Panc1 (cell line): Measurements from ENCODE around the gene ROCK2.

ENCODE experiments used
- TF ChIP-seq, protein P1 (sequence below): fragments of 450-650 bp; IDR thresholded peaks from 2 replicates; pipeline ENCODE4 v1.5.1; 2017; ENCODE audit warnings: mild to moderate bottlenecking
- TF ChIP-seq, protein P2 (sequence below), 2 experiments: IDR thresholded peaks; 2 replicates each; pipeline ENCODE4 v1.6.1; 2011 to 2012; ENCODE audit warnings: low read depth in 2 of 2, control low read depth in 1 of 2, low read length in 1 of 2, mild to moderate bottlenecking in 1 of 2, moderate library complexity in 1 of 2; ENCODE audit not compliant: insufficient read depth in 1 of 2

DNA sequence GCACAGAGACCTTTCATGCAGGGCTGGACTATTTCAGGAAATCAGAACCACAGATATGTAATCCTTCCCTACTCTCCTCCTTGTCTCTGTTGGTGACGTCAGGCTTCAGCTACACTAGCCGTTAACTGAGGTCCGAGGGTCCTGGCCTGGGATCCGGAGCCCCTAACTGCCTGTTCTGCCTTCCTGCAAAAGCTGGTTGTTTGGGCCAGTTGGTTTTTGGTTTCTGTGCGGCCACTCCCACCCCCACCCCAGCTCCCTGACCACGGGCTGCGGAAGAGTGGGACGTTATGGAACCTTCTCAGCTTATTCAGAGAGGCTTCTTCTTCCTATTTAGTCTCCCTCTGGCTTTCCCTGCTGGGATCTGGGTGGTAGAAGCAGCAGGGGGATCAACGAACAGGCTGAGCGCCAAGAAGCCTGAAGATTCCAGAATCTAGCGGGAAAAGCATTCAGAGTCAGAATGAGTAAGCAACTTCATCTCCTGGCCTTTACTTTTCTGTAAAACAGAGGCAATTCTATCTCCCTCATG, 49.3 kb upstream of the ROCK2 start:
- TF ChIP-seq, protein P1, sequence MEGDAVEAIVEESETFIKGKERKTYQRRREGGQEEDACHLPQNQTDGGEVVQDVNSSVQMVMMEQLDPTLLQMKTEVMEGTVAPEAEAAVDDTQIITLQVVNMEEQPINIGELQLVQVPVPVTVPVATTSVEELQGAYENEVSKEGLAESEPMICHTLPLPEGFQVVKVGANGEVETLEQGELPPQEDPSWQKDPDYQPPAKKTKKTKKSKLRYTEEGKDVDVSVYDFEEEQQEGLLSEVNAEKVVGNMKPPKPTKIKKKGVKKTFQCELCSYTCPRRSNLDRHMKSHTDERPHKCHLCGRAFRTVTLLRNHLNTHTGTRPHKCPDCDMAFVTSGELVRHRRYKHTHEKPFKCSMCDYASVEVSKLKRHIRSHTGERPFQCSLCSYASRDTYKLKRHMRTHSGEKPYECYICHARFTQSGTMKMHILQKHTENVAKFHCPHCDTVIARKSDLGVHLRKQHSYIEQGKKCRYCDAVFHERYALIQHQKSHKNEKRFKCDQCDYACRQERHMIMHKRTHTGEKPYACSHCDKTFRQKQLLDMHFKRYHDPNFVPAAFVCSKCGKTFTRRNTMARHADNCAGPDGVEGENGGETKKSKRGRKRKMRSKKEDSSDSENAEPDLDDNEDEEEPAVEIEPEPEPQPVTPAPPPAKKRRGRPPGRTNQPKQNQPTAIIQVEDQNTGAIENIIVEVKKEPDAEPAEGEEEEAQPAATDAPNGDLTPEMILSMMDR = no peak
- TF ChIP-seq, protein P2, sequence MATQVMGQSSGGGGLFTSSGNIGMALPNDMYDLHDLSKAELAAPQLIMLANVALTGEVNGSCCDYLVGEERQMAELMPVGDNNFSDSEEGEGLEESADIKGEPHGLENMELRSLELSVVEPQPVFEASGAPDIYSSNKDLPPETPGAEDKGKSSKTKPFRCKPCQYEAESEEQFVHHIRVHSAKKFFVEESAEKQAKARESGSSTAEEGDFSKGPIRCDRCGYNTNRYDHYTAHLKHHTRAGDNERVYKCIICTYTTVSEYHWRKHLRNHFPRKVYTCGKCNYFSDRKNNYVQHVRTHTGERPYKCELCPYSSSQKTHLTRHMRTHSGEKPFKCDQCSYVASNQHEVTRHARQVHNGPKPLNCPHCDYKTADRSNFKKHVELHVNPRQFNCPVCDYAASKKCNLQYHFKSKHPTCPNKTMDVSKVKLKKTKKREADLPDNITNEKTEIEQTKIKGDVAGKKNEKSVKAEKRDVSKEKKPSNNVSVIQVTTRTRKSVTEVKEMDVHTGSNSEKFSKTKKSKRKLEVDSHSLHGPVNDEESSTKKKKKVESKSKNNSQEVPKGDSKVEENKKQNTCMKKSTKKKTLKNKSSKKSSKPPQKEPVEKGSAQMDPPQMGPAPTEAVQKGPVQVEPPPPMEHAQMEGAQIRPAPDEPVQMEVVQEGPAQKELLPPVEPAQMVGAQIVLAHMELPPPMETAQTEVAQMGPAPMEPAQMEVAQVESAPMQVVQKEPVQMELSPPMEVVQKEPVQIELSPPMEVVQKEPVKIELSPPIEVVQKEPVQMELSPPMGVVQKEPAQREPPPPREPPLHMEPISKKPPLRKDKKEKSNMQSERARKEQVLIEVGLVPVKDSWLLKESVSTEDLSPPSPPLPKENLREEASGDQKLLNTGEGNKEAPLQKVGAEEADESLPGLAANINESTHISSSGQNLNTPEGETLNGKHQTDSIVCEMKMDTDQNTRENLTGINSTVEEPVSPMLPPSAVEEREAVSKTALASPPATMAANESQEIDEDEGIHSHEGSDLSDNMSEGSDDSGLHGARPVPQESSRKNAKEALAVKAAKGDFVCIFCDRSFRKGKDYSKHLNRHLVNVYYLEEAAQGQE (IDR thresholded peaks at IDR 0.05; ENCODE audit: insufficient read depth in 1 of 2, low read depth in 2 of 2, low read length in 1 of 2) = no peak
